ENCODE results near the gene PTPRA. TPM values are rescaled to one million over a fixed set of nuclear protein-coding genes. Genes with fewer than 3 reads are reported as not detected.
A peak's percentile ranks its signal among the peaks of the same experiment; 100 is the strongest.
"Not testable (repeated sequence)": the region's sequence is repeated elsewhere in the genome, so short reads cannot be mapped to it uniquely, and the experiment has no call there.

PTPRA gene
- polyA plus RNA-seq, 12 donors: 35.4 to 98.2 (median 56.6) TPM; not detected in 1

DNA sequence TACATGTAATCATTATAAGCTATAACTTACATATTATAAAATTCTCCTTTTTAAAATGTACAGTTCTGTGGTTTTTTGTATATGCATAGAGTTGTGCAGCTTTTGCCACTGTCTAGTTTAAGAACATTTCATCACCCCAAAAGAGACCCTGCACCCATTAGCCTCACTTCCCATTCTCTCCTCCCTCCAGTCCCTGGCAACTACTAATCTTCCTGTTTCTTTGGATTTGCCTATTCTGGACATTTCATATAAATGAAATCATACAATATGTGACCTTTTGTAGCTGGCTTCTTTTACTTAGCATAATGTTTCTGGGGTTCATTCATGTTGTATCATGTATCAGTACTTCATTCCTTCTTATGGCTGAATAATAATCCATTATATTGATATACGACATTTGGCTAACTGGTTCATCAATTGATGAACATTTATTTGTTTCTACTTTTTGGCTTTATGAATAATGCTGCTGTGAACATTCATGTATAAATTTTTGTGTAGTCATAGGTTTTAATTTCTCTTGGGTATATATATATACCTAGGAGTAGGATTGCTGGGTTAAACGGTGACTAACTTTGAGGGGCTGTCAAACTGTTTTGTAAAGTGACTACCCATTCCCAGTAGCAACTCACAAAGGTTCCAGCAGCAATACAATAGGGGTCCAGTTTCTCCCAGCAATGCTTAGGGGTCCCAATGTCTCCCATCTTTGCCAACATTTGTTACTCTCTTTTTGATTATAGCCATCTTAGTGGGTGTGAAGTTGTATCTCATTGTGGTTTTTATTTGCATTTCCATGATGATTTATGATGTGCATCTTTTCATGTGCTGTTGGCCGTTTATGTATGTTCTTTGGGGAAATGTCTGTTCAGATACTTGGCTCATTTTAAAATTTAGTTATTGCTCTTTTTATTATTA lies 10.7 kb downstream of the PTPRA start:
- DNase-seq: no peak

DNA sequence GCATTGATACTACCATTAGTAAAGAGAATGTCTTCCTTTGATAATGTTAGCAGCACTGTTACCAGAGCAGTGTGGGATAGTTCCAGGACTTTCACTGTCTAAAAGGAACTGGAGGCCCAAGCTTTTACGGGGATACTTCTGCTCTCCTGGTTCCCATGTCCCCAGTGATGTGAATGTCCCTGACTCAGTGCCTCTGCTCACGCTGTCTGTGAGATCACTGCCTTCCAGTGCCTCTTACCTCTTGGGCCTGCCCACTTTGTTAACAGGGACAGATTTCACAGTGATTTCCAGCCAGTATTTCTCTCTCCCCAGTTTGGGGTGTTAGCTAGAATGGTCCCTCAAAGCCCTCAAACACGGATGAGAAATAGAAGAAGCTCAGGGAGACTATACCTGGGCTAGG lies 14.4 kb downstream of the PTPRA start:
- DNase-seq: no peak

DNA sequence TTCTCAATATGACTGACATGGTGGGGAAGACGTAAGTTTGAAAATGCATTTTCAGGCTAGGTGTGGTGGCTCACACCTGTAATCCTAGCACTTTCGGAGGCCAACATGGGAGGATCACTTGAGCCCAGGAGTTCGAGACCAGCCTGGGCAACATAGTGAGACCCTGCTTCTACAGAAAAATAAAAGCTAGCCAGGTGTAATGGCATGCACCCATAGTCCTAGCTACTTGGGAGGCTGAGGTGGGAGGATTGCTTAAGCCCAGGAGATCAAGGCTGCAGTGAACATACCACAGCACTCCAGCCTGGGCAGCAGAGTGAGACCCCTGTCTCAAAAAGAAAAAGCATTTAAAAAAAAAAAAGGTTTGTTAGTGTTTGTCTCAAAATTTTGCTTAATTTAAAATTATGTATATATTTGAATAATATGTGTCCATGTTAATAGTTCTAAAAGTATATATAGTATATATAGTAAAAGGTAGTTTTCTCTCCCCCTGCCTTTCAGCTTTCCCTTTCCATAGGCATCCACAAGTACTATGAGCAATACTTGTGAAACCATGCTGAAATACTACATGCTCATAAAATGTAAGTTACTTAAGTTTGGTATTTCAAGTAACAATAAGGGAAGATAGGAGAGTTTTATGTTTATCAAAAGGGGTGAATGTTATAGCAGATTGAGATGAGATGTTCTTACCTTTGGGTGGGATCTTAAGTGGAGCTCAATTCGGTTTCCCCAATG lies 15.1 kb downstream of the PTPRA start:
- DNase-seq: no peak

DNA sequence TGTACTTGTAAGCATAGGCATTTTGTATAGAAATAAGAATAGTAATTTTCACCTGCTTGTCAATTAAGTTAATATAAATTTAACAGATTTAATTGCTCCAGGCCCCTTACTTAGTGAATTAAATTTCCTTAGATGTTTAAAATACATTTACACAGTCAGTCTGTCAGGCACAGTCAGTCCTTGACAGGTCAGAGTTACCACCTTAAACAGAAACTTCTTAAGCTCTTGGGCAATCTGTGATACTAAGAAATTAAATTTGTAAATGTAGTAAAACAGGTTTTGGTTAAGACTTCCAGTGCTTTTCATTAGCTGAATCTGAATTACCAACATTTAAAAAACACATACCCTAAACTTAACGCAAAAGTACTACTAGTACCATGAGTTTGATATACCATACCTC lies 15.9 kb downstream of the PTPRA start:
- no peak for DNase-seq

DNA sequence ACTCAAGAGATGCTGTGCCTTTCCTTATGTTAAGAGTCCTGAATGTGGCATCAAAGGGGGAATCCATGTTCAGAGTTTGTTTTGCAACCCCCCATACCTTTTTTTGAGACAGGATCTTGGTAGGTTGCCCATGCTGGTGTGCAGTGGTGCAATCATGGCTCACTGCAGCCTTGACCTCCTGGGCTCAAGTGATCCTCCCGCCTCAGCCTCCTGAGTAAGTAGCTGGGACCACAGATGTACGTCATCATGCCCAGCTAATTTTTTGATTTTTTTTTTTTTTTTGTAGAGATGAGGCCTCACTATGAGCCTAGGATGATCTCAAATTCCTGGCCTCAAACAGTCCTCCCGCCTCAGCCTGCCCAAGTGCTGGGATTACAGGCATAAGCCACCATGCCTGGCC lies 16.5 kb downstream of the PTPRA start:
- DNase-seq: no peak

DNA sequence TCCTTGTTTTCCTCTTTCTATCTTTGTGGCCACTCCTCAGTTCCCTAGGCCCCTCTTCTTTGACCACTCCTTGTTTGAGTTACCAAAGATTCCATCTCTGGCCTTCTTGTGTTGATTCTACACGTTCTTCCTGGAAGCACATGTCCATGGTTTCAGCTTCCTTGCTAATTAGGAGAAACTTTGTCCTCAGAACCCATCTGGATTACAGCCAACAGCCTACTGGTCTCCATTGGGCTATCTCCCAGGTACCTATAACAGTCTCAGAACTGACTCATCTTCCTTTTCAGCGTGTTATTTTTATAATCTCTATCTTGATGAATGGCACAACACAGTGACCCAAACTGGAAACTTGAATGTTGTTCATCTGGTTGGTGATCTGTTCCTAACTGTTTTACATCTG lies 17.5 kb downstream of the PTPRA start:
- no peak for DNase-seq

DNA sequence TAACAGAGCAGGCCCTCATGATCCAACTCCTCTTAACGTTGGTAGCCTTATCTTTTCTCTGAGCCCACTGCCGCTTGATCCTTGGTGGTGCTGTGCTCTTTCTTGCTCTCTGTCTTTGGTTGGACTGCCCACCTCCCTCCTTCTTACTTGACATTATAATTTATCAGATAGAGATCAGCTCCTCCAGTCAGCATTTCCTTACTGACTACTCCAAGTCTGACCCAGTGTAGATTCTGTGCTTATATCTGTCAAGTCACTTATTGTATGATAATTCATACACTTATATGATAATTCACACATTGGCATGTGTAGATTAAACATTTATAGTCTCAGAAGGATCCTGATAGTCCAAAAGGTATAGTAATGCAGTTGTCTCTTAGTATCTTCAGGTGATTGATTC lies 18.1 kb downstream of the PTPRA start:
- no peak for DNase-seq

DNA sequence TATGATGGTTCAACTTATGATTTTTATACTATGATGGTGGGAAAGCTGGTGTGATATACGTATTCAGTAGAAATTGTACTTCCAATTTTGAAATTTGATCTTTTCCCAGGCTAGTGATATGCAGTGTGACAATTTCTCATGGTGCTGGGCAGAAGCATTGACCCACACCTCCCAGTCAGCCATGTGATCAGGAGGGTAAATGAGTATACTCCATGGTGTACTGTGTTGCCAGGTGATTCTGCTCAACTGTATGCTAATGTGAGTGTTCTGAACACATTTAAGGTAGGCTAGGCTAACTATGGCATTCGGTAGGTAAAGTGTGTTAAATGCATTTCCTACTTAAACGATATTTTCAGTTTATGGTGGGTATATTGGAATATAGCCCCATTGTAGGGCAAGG lies 19.1 kb downstream of the PTPRA start:
- no peak for DNase-seq

DNA sequence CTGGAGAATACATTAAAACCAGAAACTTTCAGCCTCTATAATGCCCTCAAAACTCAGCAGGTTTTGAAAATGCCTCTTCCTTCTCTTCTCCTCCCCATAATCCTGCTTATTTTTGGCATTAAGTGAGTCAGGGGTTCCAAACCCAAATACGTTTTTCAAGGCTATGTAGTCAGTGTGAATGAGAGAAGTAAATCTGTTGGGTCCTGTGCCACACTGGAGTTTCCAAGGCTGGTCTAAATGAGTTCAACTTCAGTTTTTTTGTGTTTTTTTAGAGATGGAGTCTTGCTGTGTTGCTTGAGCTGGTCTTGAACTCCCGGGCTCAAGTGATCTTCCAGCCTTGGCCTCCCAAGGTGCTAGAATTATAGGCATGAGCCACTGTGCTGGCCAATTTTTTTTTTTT lies 20.9 kb downstream of the PTPRA start:
- DNase-seq: no peak

DNA sequence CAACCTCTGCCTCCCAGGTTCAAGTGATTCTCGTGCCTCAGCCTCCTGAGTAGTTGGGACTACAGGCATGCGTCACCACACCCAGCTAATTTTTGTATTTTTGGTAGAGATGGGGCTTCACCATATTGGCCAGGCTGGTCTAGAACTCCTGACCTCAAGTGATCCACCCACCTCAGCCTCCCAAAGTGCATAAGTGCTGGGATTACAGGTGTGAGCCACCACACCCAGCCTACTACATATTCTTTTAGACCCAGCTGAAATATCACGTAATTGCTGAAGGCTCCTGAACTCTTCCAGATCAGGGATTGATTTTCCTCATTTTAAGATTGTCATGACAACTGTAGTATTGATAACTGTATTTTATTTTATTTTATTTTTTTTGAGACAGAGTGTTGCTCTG lies 21.9 kb downstream of the PTPRA start:
- DNase-seq: not testable (repeated sequence)

DNA sequence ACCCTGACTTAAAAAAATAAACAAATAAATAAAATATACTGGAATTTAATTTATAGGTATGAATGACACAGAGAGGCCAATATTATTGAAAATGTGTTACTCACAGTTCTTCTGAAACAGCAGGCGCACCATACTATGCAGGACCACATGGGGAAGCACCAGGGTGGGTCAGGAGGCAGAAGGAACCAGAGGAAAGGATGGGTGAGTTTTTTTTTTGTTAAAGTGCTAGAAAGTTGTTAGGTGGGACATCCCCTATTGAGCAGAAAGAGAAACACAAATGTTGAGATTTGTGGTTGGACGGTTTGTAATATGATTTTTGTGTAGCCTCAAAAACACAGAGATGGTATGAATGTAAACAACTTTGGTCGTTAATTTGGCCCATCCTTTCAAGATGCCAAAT lies 26.0 kb downstream of the PTPRA start:
- DNase-seq: no peak

DNA sequence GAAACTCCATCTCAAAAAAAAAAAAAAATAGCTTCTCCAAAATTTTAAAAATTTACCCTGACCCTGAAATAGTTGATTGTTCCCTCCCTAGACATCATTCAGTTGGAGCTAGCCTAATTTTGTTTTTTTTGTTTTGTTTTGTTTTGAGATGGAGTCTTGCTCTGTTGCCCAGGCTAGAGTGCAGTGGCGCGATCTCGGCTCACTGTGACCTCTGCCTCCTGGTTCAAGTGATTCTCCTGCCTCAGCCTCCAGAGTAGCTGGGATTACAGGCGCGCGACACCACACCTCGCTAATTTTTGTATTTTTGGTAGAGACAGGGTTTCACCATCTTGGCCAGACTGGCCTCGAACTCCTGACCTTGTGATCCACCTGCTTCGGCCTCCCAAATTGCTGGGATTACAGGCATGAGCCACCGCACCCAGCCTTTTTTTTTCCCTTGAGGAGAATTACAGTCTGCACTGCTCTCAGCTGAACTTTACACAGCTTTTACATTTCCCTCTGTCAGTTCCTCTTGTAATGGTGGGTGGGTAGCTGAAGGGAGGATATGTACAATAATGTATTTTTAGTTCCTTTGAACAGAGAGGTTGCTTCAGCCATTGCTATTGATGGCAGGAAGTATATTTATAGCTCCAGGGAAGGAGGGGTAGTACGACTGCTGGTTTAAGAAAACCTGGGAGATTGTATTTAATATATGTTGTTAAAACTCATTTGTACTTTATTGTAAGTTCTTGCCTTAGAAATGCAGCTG lies 27.7 kb downstream of the PTPRA start:
- DNase-seq: no peak

DNA sequence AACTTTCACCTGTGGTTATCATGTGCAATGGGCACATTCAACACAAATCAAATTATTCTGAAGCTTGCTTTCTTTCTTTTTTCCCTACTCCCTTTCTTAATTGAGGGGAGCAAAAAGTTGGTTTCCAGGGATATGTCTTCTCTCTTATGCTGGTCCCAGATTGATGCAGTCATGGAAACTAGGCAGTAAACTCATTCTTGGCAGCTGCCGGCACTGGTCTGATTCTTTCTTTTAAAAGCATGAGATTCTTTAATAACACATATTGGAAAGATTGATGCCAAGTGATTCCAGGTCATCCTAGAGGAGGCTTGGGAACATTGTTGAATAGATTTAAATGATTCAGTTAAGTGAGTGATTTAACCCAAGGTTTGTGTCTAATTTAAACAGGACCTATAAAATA lies 29.0 kb downstream of the PTPRA start:
- DNase-seq: peak; percentile 69

DNA sequence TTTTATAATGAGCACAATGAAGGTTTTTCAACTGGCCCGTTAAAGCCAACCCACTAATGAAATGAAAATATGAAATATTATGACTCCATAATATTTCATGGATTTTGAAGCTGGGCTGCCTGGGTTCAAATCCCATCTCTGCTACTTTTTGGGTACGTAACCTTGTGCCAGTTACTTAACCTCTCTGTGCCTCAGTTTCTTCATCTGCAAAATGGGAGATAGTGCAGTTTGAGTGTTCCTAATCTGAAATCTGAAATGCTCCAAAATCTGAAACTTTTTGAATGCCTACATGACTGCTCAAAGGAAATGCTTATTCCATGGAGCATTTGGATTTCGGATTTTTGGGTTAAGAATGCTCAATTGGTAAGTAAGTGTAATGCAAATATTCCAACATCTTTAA lies 29.5 kb downstream of the PTPRA start:
- no peak for DNase-seq

DNA sequence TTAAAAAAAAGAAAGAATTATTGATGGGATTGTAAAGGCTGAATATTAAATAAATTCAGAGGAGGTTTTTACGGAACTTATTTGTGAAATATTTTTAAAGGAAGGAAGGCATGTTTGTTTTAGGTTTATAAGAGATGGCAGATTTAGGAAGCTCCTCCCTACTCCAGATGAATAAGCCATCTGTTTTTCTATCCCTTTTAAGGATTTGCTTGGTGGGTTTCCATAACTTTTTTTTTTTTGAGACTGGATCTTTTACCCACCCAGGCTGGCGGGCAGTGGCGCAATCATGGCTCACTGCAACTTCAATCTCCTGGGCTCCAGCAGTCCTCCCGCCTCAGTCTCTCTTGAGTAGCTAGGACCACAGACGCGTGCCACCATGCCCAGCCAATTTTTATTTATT lies 30.4 kb downstream of the PTPRA start:
- DNase-seq: no peak

DNA sequence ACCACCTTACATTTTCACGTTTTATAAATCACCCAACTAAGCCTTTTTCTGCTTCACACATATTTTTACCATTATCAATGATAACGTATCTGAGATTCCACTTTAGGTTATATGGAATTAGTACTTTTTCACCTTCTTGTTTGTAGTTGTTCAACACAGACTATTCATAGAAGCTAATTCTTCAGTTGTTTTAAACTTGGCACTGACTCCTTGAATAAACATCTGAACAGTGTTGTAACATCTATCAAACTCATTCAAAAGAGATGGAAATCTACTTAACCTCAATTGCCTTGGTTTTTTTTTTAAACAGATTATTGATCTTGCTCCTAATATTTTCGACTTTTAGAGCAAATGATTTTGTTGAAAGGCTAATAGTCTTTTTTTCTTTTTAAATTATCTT lies 34.2 kb downstream of the PTPRA start:
- DNase-seq: no peak

DNA sequence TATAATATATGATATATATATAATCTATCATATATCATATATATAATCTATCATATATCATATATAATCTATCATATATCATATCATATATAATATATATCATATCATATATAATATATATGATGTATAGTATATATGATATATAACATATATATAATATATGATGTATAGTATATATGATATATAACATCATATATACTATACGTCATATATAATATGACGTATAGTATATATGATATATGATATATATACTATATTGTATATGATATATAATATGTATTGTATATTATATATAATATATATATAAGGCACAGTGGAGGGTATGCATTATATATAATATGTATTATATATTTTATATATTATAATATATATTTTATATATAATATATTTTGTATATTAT lies 36.7 kb downstream of the PTPRA start:
- DNase-seq: no peak

DNA sequence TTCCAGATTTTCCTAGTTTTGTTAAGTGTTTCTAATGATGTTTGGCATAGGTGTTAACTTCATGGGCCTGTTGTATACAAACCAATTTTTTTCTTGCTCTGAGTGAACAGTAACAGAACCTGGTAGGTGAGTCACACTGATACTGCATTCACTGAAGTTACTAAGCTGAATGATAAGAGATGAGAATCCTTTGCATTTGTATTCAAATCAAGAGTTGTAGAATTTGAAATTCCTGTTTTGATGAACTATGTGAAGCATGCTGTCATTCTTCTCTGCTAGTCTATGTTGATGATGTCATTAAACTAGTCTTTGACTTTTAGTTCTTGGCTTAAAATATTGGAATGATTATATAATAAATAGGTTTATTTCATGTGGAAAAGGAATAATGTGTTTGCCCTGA lies 37.9 kb downstream of the PTPRA start:
- DNase-seq: no peak

DNA sequence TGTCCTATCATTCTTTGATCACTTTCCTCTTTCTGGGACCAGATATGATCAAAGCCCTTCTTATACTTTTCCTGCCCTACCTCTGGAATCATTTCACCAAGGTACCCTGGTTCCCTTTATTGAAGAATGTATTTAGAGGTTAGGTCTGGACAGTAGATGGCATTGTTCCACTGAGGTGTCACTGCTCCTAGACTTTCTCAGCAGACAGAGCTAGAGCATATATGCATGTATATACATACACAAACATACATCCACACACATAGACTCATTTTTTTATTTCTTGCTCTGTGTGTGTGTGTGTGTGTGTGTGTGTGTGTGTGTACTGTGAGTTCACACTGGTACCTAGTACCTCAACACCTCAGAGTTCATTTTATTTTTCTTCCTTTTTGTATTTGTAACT lies 40.9 kb downstream of the PTPRA start:
- DNase-seq: no peak

DNA sequence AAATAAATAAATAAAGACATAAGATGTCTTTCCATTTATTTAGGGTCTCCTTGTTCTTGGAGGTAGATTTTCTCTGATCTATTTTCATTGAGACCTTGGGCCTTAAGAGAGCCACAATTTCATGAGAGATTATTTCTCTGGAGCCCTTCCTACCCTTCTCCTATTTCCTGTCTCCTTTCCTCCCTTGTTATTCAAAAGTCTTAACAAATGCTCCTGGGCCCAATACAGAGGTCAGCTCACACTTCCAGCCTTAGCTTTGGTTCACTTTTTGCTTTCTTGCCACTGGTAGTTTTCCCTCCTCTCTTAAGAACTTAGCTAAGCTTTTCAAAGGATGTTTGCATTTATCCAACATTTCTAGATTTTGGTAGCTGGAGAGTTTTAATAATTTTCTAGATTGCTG lies 44.0 kb downstream of the PTPRA start:
- no peak for DNase-seq

DNA sequence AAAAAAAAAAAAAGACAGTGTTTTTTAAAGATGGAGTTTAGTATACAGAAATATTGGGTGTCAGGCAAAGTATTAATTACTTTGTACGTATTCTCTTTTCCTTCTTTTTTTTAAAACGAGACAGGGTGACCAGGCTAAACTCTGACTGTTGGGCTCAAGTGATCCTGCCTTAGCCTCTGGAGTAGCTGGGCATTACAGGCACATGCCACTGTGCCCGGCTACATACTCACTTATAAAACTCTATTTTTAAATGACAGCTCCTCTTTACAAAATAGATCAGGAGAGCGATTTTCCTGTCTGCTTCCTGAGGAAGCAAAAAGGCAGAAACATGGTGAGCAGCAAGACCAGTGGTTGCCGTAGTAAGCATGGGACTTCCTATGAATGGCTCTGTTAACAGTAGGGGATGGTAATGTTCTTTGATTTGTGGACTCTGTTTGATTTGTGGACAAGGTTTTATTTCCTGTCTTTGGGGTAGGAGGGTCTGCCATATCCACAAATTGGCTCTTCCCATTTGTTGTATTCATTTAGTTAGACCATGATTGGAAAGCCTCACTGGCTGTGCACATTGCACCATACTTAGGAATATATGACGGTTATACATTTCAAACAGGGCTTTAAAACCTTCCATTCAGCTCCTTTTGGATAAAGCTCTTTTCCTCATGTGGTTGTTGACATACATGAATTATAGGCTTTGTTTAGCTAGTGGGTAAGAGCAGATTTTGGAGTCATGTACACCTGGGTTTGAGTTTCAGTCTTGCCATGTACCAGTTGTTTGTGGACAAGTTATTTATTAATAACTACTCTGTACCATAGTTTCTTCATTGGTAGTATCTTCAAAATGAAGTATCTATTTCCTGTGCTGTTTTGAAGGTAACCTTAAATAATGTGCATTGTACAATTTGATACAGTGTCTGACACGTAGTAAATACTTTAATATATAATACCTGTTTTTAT lies 45.1 kb downstream of the PTPRA start:
- no peak for DNase-seq
